ENCODE measurements around the gene DNAJB2.

- TF ChIP-seq CTCF (IDR thresholded peaks at IDR 0.05), result no peak
- TF ChIP-seq POLR2AphosphoS5 (IDR thresholded peaks at IDR 0.05; ENCODE audit: insufficient read depth in 1 of 2, low read depth in 1 of 2), result no peak
These were observed 31.2 kb upstream of the DNAJB2 start for GRCh38 chr2:219247678-219248642.

All from vagina (tissue), 2 donors.